ENCODE results near the gene TMEM258. TPM values are rescaled to one million over a fixed set of nuclear protein-coding genes. Genes with fewer than 3 reads are reported as not detected.
A peak's percentile ranks its signal among the peaks of the same experiment; 100 is the strongest.

TMEM258 gene
- polyA plus RNA-seq, 3 donors, result 152 to 191 (median 165) TPM

DNA sequence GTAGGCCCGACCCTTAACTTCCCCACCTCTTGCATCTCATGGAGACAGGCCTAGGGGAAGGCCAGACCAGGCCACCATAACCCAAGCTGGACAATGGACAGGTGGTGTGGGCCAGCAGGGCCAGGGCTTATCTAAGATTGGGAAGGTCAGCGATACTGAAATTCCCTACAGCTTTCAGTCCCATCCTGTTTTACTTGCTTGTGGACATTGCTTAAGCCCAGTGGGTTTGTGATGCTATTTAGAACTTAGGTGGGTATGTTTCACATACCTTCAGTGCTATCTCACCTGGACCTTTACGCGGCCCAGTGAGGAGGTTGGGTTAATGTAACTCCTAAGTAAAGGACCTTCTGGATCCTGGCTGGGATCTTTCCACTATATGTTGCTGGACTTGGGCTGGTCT is 37.4 kb upstream of the TMEM258 start:
- DNase-seq (ENCODE audit: extremely low read depth in 1 of 11, low read depth in 9 of 11, low spot score in 4 of 11), result no peak

DNA sequence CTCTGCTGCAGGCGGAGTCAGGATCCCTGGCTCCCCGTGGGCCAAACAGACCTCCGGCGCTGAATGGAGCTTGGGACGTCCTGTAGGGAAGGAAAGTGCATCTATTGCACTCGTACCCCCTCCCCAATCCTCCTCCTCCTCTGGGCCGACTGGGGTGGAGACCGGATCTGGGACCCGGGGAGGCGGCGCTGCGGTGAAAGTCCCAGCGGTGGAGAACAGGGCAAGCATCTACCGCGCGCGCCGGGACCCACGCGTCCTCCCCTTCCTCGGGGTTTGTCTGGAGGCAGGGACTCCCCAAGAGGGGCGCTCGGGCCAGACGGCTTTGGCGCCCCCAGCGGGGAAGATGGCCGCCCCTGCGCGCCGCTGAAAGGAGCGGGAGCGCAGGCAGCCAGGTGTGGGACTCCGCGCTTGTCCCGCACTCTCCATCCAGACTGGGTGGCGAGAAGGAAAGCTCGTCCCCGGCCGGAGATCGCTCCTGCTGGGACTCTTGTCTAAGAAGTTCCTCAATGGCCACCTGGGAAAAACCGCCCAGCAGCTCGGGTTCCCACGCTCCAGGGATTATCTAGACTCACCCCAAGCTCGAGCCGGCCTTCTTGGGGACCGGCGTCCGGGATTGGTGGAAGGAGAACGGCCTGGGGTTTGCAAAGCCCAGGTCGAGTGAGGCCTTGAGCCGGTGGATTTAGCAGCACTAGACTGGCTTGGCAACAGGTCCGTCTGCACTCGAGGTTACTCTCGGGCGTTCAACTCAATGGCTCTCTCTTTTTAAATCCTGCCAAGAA is 36.4 kb upstream of the TMEM258 start:
- DNase-seq (ENCODE audit: extremely low read depth in 1 of 11, low read depth in 9 of 11, low spot score in 4 of 11), result peak in 4 of 11 donors; percentile 25 to 55 (median 36)

DNA sequence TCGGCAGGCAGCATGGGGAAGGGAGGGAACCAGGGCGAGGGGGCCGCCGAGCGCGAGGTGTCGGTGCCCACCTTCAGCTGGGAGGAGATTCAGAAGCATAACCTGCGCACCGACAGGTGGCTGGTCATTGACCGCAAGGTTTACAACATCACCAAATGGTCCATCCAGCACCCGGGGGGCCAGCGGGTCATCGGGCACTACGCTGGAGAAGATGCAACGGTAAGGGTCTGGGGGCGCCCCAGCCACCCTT is 35.9 kb upstream of the TMEM258 start:
- no peak for DNase-seq (ENCODE audit: extremely low read depth in 1 of 11, low read depth in 9 of 11, low spot score in 4 of 11)

DNA sequence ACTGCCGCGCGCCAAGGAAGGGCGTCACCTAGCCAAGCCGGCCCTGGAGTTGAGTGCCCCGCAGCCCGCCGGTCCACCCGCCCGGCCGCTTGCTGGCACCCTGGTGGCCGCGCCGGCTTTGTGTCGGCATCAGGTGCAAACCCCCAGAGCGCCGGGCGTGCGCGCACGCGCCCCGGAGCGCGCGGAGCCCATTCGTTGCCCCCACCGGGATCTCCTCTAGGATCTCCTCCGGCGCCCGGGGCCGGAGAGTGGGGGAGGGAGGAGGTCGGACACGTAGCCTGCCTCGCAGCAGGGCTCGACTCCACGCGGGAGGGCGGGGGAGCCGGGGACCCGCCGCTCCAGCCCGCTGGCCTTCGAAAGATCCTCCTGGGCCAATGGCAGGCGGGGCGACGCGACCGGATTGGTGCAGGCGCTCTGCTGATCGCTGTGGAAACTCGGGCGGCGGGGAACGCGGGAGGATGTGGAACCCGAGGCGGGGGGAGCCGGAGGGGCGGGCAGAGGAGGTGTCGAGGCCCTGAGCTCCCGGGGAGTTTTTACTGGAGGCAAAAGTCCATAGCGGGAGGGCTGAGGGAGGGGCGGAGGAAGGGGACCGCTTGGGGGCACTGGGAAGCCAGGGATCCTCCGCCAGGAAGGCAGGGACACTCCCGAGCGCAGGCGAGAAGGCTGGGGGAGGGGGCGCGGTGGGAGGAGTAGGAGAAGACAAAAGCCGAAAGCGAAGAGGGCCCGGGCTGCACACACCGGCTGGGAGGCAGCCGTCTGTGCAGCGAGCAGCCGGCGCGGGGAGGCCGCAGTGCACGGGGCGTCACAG is 35.4 kb upstream of the TMEM258 start, which contains the start of gene FADS2:
TSS of gene FADS2 (plus strand) at position 730 of the 808 bp plus-strand sequence. CDS start 91 bp downstream, outside the sequence.
- peak; percentile 68 to 91 (median 86) for DNase-seq (ENCODE audit: extremely low read depth in 1 of 11, low read depth in 9 of 11, low spot score in 4 of 11)

DNA sequence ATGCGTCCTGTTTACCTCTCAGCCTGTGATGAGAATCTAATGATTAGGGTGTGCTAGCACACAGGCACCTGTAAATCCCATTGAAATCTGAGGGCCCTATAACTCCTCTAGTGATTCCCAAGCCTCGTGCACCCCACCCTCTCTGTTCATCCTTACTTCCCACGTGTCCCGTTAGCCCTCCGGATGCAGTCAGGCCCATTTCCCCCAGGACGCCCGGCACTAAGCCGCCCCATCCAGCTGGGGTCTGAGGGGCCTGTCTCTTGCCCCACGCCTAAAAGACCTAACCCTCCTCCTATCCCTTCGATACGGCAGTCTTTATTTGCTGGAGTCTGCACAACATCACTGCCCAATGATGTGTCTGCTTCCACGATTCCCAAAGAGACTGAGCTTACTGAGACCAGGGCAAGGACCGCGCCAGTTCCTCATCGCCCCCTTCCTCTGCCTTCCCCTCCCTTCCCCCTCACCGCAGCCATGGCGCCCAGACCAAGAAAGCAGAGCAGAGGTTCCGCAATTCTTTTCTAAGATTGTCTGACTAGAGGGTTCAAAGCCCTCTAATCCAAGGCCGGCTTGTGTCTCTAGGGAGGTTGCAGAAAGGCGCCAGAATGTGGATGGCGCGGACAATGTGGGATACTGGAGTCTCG is 34.7 kb upstream of the TMEM258 start:
- peak in 2 of 11 donors; percentile 13 to 18 for DNase-seq (ENCODE audit: extremely low read depth in 1 of 11, low read depth in 9 of 11, low spot score in 4 of 11)

DNA sequence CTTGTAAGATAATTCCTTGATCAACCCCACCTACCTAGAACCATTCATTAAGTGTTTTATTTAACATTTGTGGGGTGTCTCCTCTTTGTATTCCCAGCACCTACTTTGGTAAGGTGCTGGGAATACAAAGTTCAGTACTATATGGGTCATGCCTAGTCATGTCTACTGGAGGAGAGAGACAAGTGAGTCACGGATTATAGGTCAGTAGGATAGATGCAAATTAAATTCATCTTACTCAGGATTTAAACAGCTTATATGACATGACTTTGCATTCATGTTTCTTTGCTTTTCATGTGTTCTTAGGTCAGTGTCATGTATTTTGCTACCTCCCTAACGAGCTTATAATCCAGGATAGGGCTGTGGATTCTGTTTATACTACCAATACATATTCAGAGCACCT is 27.8 kb upstream of the TMEM258 start:
- no peak for DNase-seq (ENCODE audit: extremely low read depth in 1 of 11, low read depth in 9 of 11, low spot score in 4 of 11)

DNA sequence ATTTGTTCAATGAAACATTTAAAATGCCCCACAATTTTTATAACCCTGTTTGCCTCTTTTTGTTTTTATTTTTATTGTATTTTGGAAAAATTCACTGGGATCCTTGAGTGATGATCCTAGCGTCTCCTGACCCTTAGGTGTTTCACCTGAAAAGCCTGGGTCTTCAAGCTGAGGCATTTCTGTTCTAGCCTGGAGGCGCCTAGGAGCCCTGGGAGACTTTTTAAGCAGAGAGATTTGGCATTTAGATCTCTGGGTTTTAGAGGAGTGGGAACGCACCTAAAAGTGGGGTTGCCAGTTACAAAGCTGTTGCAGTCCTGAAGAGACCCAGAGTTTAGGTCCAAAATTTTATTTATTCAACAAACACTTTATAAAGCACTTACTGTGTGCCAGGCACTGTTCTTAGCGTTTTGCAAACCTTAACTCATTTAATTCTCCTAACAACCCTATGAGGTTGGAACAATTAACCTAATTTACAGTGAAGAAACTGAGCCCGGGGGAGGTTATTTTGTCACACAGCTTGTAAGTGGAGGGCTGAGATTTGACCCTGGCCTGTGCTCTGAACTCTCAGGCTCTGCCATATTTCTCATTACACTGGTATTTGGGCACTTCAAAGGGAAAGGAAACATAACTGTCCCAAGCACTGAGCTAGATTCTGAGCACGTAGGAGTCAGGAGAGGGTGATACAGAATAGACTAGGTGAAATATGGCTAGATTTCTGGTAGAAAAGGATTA is 25.2 kb upstream of the TMEM258 start:
- no peak for DNase-seq (ENCODE audit: extremely low read depth in 1 of 11, low read depth in 9 of 11, low spot score in 4 of 11)

DNA sequence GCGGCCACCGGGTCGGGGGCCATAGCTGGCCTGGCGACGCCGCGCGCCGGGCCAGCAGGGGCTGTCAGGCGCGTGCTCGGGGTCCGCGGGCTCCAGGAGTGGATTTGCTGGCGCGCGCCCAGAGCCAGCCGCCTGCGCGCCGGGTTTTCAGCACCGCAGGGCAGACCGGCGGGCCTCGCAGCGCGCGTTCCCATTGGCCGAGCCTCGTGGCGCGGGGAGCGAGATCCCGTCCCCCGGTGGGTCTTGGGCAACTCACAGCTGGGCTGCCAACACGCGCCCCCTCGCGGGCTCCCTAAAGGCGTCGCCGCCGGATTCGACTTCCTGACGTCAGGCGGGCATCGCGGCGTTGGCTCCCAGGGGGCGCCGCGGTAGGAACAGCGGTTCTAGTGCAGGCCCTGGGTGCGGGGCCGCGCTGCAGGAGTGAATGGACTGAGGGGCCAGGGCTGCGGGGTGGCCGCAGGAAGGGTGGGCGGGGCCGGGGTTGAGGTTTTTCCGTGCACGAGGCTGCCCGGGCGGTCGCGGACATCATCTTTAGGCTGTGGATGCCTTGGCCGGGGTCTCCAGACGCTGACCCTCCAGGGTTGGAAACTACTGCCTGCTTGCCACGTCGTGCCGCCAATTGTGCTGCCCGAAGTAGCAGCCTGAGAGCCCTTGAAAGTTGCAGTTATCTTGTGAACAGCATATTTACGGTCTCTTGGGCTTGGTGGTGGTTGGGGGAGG is 24.5 kb upstream of the TMEM258 start, which contains the start of gene FADS1:
TSS of gene FADS1 (minus strand) at position 268 of the 720 bp plus-strand sequence. CDS start at position 194, 74 bp downstream.
- peak; percentile 65 to 93 (median 90) for DNase-seq (ENCODE audit: extremely low read depth in 1 of 11, low read depth in 9 of 11, low spot score in 4 of 11)

DNA sequence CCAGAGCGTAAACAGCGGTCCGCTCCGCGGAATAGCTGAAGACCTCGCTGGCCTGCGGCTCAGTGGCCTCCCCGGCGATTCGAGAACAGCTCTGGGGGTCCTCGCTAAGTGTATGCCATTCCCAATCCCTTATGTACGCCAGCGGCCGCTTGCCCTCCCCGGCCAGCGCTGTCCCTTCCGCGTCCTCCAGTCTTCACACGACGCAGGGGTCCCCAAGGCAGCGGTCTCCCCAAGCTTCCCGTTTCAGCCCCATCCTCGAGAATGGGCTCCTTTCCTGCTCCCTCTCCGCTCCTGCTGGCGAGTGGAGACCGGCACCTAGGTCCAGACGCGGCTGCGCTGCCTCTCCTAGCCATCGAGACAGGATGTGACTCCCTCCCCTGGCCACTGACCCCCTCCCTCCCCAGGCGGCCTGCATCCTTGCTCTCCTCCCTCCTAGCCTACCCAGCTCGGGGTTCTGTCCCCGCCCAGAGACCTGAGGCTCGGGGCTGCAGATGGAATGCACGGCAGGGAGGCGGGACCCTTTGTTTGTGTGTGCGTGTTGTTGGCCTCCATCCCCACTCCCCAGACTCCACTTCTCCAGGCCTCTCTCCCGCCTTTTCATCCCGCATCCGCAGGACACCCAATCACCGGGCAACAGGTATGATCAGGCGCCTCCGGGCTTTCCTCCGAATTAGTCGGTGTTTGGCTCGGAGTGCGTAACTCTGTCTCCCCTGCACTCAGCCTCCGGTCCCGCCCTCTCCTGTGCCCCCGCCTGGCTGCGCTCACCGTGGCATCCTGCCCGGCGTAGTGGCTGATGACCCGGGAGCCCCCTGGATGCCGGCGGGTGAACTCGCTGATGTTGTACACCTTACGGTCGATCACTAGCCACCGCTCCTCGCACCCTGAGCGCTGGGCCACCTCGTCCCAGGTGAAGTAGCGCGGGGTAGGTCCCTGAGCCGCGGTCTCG is 23.7 kb upstream of the TMEM258 start:
- DNase-seq (ENCODE audit: extremely low read depth in 1 of 11, low read depth in 9 of 11, low spot score in 4 of 11), result peak in 4 of 11 donors; percentile 45 to 63 (median 60)

DNA sequence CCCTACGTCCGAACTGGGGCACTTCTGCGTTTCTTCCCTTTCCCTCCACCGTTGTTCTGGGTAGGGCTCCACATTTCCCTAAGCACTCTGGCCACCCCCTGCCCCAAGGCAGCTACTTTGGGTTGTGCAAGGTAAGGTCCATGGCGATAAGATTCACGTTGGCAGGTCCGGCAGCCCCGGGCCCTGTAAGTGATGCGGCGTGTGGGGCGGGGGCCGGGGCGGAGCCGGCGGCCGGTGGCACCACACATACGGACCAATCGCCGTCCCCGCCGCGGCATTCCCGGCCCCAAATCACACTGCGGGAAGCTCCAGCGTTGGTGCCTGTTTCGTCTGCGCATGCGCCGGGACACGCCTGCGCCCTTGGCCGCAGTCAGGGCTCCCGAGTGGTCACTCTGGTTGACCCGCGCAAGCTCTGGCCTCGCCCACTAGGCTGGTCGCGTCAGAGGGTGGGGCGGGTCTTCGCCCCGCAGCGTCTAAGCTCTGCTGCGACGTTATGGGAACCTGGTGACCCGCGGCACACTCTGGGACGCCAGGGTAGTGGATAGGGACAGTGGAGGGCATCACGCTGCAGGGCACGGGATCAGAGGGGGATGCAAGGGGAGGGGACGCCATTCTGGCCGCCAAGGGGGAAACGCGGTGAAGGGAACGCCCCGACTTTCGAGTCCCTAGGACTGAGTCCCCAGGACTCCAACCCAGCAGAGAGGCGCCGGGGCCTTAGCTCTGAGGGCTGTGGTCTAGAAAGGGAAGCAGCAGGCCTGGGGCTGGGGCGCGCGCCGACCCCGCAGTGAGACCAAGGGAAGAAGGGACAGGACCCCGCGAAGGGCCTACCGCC is 22.8 kb upstream of the TMEM258 start:
- peak; percentile 81 to 94 (median 89) for DNase-seq (ENCODE audit: extremely low read depth in 1 of 11, low read depth in 9 of 11, low spot score in 4 of 11)

DNA sequence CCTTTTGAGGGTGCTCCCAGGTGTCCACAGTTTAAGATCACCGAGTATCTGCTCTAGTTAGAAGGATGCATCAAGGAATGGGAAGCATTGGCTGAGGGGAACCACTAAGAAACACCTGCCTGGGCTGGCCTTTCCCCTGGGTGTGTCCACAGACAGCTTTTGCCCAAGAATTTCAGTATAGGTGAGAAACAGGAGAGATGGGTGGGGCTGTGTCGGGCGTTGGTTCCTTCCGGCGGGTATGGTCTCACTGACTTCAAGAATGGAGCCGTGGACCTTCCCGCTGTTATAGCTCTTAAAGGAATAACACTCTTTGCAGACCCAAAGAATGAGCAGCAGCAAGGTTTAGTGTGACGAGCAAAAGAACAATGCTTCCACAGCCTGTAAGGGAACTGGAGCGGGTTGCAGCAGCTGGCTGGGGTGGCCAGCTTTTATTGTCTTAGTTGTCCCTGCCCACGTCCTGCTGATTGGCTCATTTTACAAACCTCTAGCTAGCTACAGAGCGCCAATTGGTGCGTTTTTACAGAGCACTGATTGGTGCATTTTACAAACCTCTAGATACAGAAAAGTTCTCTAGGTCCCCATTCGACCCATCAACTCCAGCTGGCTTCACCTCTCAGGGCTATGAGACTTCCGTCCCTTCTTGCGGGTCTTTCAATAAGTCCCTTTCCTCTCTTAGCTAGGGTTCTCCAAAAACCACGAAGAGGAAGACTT is 22.0 kb upstream of the TMEM258 start:
- no peak for DNase-seq (ENCODE audit: extremely low read depth in 1 of 11, low read depth in 9 of 11, low spot score in 4 of 11)

DNA sequence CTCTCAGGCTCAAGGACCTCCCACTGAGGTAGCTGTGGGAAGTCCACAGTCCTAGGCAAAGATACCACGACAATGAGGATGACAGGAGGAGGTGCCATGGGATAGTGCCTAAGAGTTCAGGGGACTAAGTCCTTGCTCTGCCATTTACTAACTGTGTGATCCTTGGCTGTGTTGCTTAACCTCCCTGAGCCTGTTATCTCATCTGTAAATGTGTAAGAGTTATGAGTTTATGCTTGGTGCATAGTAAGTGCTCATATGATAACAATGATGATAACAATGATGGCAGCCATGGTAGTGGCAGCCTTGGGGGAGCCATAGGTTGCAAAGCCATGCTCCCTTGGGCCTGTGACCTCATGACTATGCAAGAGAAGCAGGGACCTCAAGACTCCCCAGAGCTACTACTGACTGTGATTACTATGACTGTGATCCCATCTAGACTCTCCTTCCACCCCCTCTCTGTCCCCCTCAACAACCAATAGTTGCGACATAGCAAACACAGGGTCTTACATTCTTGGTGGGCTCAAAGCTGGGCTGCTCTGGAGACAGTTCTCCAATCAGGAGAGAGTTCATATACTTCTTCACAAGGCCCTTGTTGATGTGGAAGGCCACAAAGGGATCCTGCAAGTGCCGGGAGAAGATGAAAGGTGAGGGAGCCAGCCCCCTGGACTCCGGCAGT is 20.5 kb upstream of the TMEM258 start:
- DNase-seq (ENCODE audit: extremely low read depth in 1 of 11, low read depth in 9 of 11, low spot score in 4 of 11), result no peak

DNA sequence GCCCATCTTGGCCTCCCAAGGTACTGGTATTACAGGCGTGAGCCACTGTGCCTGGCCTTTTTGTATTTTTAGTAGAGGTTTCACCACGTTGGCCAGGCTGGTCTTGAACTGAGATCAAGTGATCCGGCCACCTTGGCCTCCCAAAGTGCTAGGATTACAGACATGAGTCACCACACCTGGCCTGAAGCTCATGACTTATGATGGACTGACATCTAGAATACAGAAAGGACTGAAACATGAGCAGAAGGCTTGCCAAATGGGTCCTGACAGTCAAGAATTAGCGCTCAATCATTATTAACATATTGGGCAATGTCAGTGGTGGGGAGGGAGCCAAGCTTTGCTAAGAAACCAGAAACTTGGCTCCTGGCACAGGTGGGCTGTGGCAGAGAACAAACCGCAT is 19.4 kb upstream of the TMEM258 start:
- DNase-seq (ENCODE audit: extremely low read depth in 1 of 11, low read depth in 9 of 11, low spot score in 4 of 11), result no peak

DNA sequence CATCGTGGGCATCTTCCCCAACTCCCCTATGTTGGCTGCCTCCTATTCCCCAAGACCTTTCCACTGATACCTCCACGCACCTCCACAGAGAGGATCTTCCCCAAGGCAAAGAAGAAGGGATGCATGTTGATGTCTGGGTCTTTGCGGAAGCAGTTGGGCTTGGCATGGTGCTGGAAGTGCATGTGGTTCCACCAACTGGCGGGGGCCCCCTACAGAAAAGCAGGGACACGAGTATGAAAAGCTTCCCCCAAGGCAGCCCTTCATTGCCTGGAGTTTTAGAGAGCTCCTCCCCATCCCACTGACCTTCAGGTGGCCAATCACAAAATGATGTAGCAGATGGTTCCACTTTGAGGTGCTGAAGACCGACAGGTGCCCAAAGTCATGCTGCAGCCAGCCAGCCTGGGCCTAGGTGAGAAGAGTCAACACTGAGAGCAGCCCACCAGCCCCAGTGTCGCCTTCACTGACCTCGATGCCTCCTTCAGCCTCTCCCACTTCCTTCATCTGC is 18.3 kb upstream of the TMEM258 start:
- DNase-seq (ENCODE audit: extremely low read depth in 1 of 11, low read depth in 9 of 11, low spot score in 4 of 11), result no peak

DNA sequence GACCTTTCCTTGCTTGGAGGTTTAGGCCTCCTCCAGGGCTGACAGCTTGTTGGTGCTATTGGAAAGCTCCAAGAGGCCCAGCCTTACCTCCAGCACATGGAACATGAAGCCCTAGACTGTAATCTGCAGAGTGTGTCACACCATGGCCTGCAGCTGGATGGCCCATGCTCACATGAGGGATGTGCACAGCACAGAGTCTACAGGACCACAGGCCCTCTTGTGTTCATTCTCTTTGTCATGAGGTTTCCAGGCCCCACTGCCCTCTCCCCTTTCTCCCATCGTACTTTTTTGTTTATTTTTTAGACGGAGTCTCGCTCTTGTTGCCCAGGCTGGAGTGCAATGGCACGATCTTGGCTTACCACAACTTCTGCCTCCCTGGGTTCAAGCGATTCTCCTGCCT is 14.4 kb upstream of the TMEM258 start:
- no peak for DNase-seq (ENCODE audit: extremely low read depth in 1 of 11, low read depth in 9 of 11, low spot score in 4 of 11)

Measured in renal cortex interstitium (tissue), 11 donors.